ENCODE measurements around the gene PRPF19. TPM values are rescaled to one million over a fixed set of nuclear protein-coding genes. Genes with fewer than 3 reads are reported as not detected.

The PRPF19 gene
- total and polyA plus RNA-seq, 2 of the 13 experiments (the other 11 are each of a cell fraction or from before 2014, with no cell fraction given): 27.4 to 91.1 TPM

DNA sequence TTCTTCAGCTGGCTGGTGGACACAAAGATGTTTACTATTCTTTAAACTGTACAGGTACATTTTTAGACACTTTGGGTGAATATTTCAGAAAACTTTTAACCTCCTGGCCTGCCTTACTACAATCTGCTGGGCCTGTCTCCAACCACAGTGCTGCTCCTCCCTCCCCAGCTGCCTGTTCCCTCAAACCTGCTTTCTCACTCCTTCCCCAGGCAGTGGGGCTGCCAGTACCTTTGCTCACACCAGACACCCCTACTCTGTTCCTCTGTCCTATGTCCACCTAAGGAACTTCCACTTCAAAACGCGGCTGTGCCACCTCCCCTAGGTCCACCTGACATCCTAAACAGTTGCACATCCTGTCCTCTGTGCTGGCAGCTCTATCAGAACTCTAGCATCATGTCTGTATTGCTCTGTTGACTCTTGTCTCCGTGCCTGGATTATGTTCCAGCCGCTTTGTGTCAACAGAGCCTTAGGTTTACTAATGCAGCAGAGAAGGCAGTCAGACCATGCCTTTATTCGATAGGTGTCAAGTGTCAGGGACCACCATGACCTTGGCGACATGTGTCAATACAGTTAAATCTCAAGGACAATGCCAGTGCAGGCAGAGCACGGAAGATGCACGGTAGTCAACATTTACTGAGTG is 25.6 kb downstream of the PRPF19 start (continued):
- TF ChIP-seq, protein P1, sequence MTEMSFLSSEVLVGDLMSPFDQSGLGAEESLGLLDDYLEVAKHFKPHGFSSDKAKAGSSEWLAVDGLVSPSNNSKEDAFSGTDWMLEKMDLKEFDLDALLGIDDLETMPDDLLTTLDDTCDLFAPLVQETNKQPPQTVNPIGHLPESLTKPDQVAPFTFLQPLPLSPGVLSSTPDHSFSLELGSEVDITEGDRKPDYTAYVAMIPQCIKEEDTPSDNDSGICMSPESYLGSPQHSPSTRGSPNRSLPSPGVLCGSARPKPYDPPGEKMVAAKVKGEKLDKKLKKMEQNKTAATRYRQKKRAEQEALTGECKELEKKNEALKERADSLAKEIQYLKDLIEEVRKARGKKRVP (CRISPR knock-in tag; IDR thresholded peaks at IDR 0.05): peak in 1 of 2 experiments; percentile 80; a peak in 2 of 4 replicates
- TF ChIP-seq ZBTB8A (CRISPR knock-in tag; IDR thresholded peaks at IDR 0.05; ENCODE audit: borderline replicate concordance, low read depth): no peak
- peak; percentile 88 for TF ChIP-seq ZNF574 (CRISPR knock-in tag; IDR thresholded peaks at IDR 0.05)
- no peak for TF ChIP-seq MZF1 (CRISPR knock-in tag; IDR thresholded peaks at IDR 0.05; ENCODE audit: borderline replicate concordance)
- TF ChIP-seq, protein P2, sequence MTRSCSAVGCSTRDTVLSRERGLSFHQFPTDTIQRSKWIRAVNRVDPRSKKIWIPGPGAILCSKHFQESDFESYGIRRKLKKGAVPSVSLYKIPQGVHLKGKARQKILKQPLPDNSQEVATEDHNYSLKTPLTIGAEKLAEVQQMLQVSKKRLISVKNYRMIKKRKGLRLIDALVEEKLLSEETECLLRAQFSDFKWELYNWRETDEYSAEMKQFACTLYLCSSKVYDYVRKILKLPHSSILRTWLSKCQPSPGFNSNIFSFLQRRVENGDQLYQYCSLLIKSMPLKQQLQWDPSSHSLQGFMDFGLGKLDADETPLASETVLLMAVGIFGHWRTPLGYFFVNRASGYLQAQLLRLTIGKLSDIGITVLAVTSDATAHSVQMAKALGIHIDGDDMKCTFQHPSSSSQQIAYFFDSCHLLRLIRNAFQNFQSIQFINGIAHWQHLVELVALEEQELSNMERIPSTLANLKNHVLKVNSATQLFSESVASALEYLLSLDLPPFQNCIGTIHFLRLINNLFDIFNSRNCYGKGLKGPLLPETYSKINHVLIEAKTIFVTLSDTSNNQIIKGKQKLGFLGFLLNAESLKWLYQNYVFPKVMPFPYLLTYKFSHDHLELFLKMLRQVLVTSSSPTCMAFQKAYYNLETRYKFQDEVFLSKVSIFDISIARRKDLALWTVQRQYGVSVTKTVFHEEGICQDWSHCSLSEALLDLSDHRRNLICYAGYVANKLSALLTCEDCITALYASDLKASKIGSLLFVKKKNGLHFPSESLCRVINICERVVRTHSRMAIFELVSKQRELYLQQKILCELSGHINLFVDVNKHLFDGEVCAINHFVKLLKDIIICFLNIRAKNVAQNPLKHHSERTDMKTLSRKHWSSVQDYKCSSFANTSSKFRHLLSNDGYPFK (CRISPR knock-in tag; IDR thresholded peaks at IDR 0.05; ENCODE audit: borderline replicate concordance): peak; percentile 46; the same call in 1 of the 2 replicates
- TF ChIP-seq, protein P3, sequence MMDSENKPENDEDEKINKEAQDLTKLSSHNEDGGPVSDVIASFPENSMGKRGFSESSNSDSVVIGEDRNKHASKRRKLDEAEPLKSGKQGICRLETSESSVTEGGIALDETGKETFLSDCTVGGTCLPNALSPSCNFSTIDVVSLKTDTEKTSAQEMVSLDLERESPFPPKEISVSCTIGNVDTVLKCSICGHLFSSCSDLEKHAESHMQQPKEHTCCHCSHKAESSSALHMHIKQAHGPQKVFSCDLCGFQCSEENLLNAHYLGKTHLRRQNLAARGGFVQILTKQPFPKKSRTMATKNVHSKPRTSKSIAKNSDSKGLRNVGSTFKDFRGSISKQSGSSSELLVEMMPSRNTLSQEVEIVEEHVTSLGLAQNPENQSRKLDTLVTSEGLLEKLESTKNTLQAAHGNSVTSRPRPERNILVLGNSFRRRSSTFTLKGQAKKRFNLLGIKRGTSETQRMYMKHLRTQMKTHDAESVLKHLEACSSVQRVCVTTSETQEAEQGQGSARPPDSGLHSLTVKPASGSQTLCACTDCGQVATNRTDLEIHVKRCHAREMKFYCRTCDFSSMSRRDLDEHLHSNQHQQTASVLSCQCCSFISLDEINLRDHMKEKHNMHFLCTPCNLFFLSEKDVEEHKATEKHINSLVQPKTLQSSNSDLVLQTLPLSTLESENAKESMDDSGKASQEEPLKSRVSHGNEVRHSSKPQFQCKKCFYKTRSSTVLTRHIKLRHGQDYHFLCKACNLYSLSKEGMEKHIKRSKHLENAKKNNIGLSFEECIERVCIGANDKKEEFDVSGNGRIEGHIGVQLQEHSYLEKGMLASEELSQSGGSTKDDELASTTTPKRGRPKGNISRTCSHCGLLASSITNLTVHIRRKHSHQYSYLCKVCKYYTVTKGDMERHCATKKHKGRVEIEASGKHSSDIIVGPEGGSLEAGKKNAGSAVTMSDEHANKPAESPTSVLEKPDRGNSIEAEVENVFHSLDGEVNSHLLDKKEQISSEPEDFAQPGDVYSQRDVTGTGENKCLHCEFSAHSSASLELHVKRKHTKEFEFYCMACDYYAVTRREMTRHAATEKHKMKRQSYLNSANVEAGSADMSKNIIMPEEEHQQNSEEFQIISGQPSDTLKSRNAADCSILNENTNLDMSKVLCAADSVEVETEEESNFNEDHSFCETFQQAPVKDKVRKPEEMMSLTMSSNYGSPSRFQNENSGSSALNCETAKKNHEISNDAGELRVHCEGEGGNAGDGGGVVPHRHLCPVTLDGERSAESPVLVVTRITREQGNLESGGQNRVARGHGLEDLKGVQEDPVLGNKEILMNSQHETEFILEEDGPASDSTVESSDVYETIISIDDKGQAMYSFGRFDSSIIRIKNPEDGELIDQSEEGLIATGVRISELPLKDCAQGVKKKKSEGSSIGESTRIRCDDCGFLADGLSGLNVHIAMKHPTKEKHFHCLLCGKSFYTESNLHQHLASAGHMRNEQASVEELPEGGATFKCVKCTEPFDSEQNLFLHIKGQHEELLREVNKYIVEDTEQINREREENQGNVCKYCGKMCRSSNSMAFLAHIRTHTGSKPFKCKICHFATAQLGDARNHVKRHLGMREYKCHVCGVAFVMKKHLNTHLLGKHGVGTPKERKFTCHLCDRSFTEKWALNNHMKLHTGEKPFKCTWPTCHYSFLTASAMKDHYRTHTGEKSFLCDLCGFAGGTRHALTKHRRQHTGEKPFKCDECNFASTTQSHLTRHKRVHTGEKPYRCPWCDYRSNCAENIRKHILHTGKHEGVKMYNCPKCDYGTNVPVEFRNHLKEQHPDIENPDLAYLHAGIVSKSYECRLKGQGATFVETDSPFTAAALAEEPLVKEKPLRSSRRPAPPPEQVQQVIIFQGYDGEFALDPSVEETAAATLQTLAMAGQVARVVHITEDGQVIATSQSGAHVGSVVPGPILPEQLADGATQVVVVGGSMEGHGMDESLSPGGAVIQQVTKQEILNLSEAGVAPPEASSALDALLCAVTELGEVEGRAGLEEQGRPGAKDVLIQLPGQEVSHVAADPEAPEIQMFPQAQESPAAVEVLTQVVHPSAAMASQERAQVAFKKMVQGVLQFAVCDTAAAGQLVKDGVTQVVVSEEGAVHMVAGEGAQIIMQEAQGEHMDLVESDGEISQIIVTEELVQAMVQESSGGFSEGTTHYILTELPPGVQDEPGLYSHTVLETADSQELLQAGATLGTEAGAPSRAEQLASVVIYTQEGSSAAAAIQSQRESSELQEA (CRISPR knock-in tag; IDR thresholded peaks at IDR 0.05; ENCODE audit: not compliant biosample characterization): no peak
- no peak for TF ChIP-seq DNMT1 (CRISPR knock-in tag; IDR thresholded peaks at IDR 0.05)
- TF ChIP-seq EZH2 (conservative IDR thresholded peaks at IDR 0.05; ENCODE audit: low read depth, low read length): no peak
- TF ChIP-seq SRF (IDR thresholded peaks at IDR 0.05; ENCODE audit: low read depth, low read length): no peak
- no peak for TF ChIP-seq U2AF2 (IDR thresholded peaks at IDR 0.05; ENCODE audit: low read depth, low read length)

Measured in HepG2 (cell line).